Erythroblast (primary cell): ENCODE measurements around the gene AKAP8.

ENCODE experiments used
- GATA1 ChIP-seq: IDR thresholded peaks from 2 replicates; pipeline ENCODE4 v1.6.1; 2011; ENCODE audit warnings: low read depth, mild to moderate bottlenecking, control low read depth, low read length, moderate library complexity
- POLR2A ChIP-seq: IDR thresholded peaks from 2 replicates; pipeline ENCODE4 v1.6.1; 2011; ENCODE audit warnings: mild to moderate bottlenecking, low read length

GRCh38 chr19:15307169-15307568 lies 72.4 kb downstream of the AKAP8 start:
- no peak for TF ChIP-seq POLR2A
- no peak for TF ChIP-seq GATA1
